Liver (tissue), 9 donors: ENCODE data around the gene MXD3. TPM values are rescaled to one million over a fixed set of nuclear protein-coding genes. Genes with fewer than 3 reads are reported as not detected.
A peak's percentile ranks its signal among the peaks of the same experiment; 100 is the strongest.

Source experiments
- DNase-seq: peaks from one replicate; pipeline ENCODE4 v3.0.0-alpha.2; 2017; ENCODE audit warnings: low spot score
- H3K27ac ChIP-seq, 2 donors: one replicate each; pipeline ENCODE4 v1.7.0; 2013; ENCODE audit warnings: inconsistent platforms in 2 of 2, low read length in 2 of 2, control low read depth in 1 of 2, low read depth in 1 of 2, mild to moderate bottlenecking in 1 of 2
- H3K27me3 ChIP-seq, 4 donors: one replicate each; pipeline versions ENCODE4 v1.6.1 to v1.7.0; 2013; ENCODE audit warnings: low read length in 3 of 4, inconsistent platforms in 1 of 4, mild to moderate bottlenecking in 1 of 4, moderate library complexity in 1 of 4; ENCODE audit not compliant: control insufficient read depth in 4 of 4, insufficient read depth in 4 of 4
- H3K36me3 ChIP-seq, 4 donors: one replicate each; pipeline versions ENCODE4 v1.6.1 to v1.7.0; 2013; ENCODE audit warnings: low read length in 3 of 4, mild to moderate bottlenecking in 3 of 4, low read depth in 1 of 4, moderate library complexity in 1 of 4; ENCODE audit not compliant: control insufficient read depth in 4 of 4, insufficient read depth in 3 of 4
- H3K4me1 ChIP-seq, 4 donors: one replicate each; pipeline versions ENCODE4 v1.6.1 to v1.7.0; 2013; ENCODE audit warnings: low read length in 3 of 4, mild to moderate bottlenecking in 3 of 4, moderate library complexity in 1 of 4; ENCODE audit not compliant: control insufficient read depth in 4 of 4, insufficient read depth in 4 of 4
- H3K4me3 ChIP-seq, 3 donors: one replicate each; pipeline versions ENCODE4 v1.6.1 to v1.7.0; 2013; ENCODE audit warnings: low read length in 3 of 3, control low read depth in 1 of 3, low read depth in 1 of 3, mild to moderate bottlenecking in 1 of 3
- H3K9ac ChIP-seq, 2 donors: one replicate each; pipeline ENCODE4 v1.7.0; 2013; ENCODE audit warnings: low read length in 2 of 2, mild to moderate bottlenecking in 2 of 2, moderate library complexity in 2 of 2, control low read depth in 1 of 2, low read depth in 1 of 2
- H3K9me3 ChIP-seq, 4 donors: one replicate each; pipeline versions ENCODE4 v1.6.1 to v1.7.0; 2013; ENCODE audit warnings: low read length in 3 of 4; ENCODE audit not compliant: control insufficient read depth in 4 of 4
- ATF3 ChIP-seq: IDR thresholded peaks from 2 replicates; pipeline ENCODE4 v1.6.1; 2016; ENCODE audit warnings: antibody characterized with exemption
- EGR1 ChIP-seq, 2 donors: IDR thresholded peaks; 2 replicates each; pipeline ENCODE4 v1.6.1; 2016 to 2018; ENCODE audit warnings: antibody characterized with exemption in 2 of 2, low read depth in 2 of 2
- FOXA1 ChIP-seq: IDR thresholded peaks from 2 replicates; pipeline ENCODE4 v1.6.1; 2016; ENCODE audit warnings: antibody characterized with exemption
- FOXA2 ChIP-seq: IDR thresholded peaks from 2 replicates; pipeline ENCODE4 v1.6.1; 2016; ENCODE audit warnings: antibody characterized with exemption
- GABPA ChIP-seq, 2 donors: IDR thresholded peaks in 1 of 2; conservative IDR thresholded peaks in 1 of 2; 2 replicates each; pipeline ENCODE4 v1.6.1; 2016; ENCODE audit warnings: antibody characterized with exemption in 2 of 2, mild to moderate bottlenecking in 1 of 2, moderate library complexity in 1 of 2
- HNF4G ChIP-seq: IDR thresholded peaks from 2 replicates; pipeline ENCODE4 v1.6.1; 2016; ENCODE audit warnings: antibody characterized with exemption
- JUND ChIP-seq, 2 donors: IDR thresholded peaks; 2 replicates each; pipeline ENCODE4 v1.6.1; 2016; ENCODE audit warnings: antibody characterized with exemption in 2 of 2
- NR2F2 ChIP-seq: IDR thresholded peaks from 2 replicates; pipeline ENCODE4 v1.6.1; 2016; ENCODE audit warnings: antibody characterized with exemption
- RAD21 ChIP-seq, 2 donors: IDR thresholded peaks; 2 replicates each; pipeline ENCODE4 v1.6.1; 2016; ENCODE audit warnings: antibody characterized with exemption in 2 of 2, mild to moderate bottlenecking in 2 of 2
- REST ChIP-seq: IDR thresholded peaks from 2 replicates; pipeline ENCODE4 v1.6.1; 2016; ENCODE audit warnings: antibody characterized with exemption, mild to moderate bottlenecking
- RXRA ChIP-seq, 2 donors: IDR thresholded peaks; 2 replicates each; pipeline ENCODE4 v1.6.1; 2017 to 2018; ENCODE audit warnings: antibody characterized with exemption in 2 of 2, mild to moderate bottlenecking in 1 of 2
- SP1 ChIP-seq: IDR thresholded peaks from 2 replicates; pipeline ENCODE4 v1.6.1; 2018; ENCODE audit warnings: antibody characterized with exemption, mild to moderate bottlenecking
- TAF1 ChIP-seq: conservative IDR thresholded peaks from 2 replicates; pipeline ENCODE4 v1.6.1; 2016; ENCODE audit warnings: antibody characterized with exemption, mild to moderate bottlenecking
- YY1 ChIP-seq: IDR thresholded peaks from 2 replicates; pipeline ENCODE4 v1.6.1; 2016; ENCODE audit warnings: antibody characterized with exemption, mild to moderate bottlenecking
- WGBS: extraction: QIAGEN DNeasy Blood & Tissue Kit; methylation state at CpG from one replicate; pipeline ENCODE4 v1.1.7; 2013; 5-methylcytosine and 5-hydroxymethylcytosine counted together
- polyA plus RNA-seq, 2 donors: library from polyadenylated mRNA; stranded (reverse) in 1 of 2; unstranded in 1 of 2; fragments of 200-250 nt in 1 of 2; fragments of >200 nt in 1 of 2; fragmentation: Nextera tagmentation in 1 of 2; extraction: Ambion mirVana in 1 of 2; gene quantifications; one replicate each; pipeline versions ENCODE4 v1.2.1 to v1.2.3, GENCODE V29; 2013 to 2015
- total RNA-seq, 2 donors: library from RNA; depleted of rRNA; stranded (reverse); fragments of >200 nt; gene quantifications; one replicate each; pipeline ENCODE4 v1.2.3, GENCODE V29; 2014
- TF ChIP-seq, protein P1 (sequence below): fragments of 150-350 bp; IDR thresholded peaks from 2 replicates; pipeline ENCODE4 v1.5.1; 2017; ENCODE audit warnings: improper control_type of control experiment, low read depth, low read length; ENCODE audit not compliant: missing input control
- donor health status: healthy.
- donor health status: healthy.
- donor health status: healthy.
- donor health status: healthy.
- donor health status: healthy.

Gene MXD3
- total and polyA plus RNA-seq, 4 donors, result 1.9 to 36.8 (median 7.0) TPM

DNA sequence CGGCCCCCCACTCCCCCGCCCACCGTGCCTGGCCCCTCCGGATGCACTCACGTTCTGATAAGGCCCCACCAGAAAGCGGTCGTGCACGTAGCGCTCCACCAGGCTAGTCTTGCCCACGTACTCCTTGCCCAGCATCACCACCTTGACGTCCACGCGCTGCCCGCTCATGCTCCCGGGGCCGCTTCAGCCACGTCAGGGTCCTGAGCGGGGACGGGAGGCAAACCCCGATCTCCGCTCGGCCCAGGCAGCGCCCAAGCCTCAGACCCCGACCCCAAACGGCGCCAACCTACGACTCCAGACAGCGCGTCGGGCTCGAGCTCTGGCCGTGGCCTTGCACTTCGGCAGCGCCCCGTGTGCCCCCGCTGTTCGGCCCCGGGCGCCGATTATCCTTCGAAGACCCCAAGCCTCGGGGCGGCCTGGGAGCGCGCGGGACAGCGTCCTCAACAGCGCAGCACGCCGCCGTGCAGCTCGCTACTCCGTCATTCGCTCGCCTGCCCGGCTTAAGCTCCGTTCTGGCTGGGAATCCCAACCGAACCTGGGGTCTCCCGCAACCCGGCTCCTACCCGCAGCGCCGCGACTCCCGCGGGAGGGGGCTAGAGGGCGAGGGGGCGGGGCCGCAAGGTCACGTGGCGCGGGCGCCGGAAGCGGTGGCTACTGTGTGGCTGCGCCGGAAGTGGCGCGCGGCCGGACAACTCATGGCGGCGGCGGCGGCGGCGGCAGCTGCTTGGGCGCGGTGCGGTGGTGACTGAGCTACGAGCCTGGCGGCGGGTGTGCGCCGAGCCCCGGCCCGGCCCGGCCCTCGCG lies 8.4 kb downstream of the MXD3 start, which contains the start of the genes PRELID1 and RAB24:
Gene PRELID1, plus strand, starts transcription at position 679 of the 804 bp plus-strand sequence. CDS start 187 bp downstream, outside the sequence.
Gene RAB24, minus strand, starts transcription at position 599 of the 804 bp plus-strand sequence. Its CDS starts 431 bp downstream, at position 168.
- H3K27me3 ChIP-seq, result no peaks in the 10 kb centered on the region
- peak within 1 kb of the TSS; percentile 84 to 89 for H3K27ac ChIP-seq
- under 1% methylated on average over 100 of the region's 100 CpGs for whole genome bisulfite sequencing
- peaks cover 6 to 16% (median 11%) of the 10 kb centered on the region in 4 donors for H3K36me3 ChIP-seq
- no peaks in the 10 kb centered on the region for H3K9me3 ChIP-seq
- TF ChIP-seq YY1, result peak; percentile 32
- no peak for TF ChIP-seq RAD21 (IDR thresholded peaks at IDR 0.05)
- TF ChIP-seq GABPA (IDR thresholded peaks at IDR 0.05 in 1 of 2, conservative IDR thresholded peaks at IDR 0.05 in 1 of 2), result peak; percentile 52 to 89
- peaks cover 13 to 42% (median 29%) of the 10 kb centered on the region in 4 donors for H3K4me1 ChIP-seq
- DNase-seq, result peak; percentile 91
- H3K4me3 ChIP-seq, result peak within 1 kb of the TSS; percentile 72 to 97 (median 94)
- H3K9ac ChIP-seq, result peak within 1 kb of the TSS; percentile 87 to 89

- Histone ChIP-seq H3K4me3 (peak overlapping the region; percentile 72 to 97 (median 86)), H3K27ac (peak overlapping the region; percentile 84 to 89), H3K27me3 (no peaks in the 10 kb centered on the region), H3K9ac (peak overlapping the region in 1 of 2 donors; percentile 51), H3K4me1 (peaks cover 13 to 42% (median 29%) of the 10 kb centered on the region in 4 donors), H3K9me3 (no peaks in the 10 kb centered on the region), H3K36me3 (peaks cover 6 to 16% (median 11%) of the 10 kb centered on the region in 4 donors)
- DNase-seq, result no peak
- no peak for TF ChIP-seq SP1
- TF ChIP-seq, protein P1, sequence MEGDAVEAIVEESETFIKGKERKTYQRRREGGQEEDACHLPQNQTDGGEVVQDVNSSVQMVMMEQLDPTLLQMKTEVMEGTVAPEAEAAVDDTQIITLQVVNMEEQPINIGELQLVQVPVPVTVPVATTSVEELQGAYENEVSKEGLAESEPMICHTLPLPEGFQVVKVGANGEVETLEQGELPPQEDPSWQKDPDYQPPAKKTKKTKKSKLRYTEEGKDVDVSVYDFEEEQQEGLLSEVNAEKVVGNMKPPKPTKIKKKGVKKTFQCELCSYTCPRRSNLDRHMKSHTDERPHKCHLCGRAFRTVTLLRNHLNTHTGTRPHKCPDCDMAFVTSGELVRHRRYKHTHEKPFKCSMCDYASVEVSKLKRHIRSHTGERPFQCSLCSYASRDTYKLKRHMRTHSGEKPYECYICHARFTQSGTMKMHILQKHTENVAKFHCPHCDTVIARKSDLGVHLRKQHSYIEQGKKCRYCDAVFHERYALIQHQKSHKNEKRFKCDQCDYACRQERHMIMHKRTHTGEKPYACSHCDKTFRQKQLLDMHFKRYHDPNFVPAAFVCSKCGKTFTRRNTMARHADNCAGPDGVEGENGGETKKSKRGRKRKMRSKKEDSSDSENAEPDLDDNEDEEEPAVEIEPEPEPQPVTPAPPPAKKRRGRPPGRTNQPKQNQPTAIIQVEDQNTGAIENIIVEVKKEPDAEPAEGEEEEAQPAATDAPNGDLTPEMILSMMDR, result peak; percentile 3
- WGBS, result 44% methylated on average over 24 of the region's 24 CpGs
Observed at GRCh38 chr5:177302354-177303110, 9.2 kb downstream of the MXD3 start.

- Histone ChIP-seq H3K27me3 (no peaks in the 10 kb centered on the region), H3K4me1 (peaks cover 13 to 42% (median 29%) of the 10 kb centered on the region in 4 donors), H3K9me3 (no peaks in the 10 kb centered on the region), H3K9ac (peak overlapping the region in 1 of 2 donors; percentile 31), H3K36me3 (peaks cover 4 to 12% (median 8%) of the 10 kb centered on the region in 4 donors), H3K4me3 (no peak overlapping the region), H3K27ac (peak overlapping the region; percentile 84 to 89)
- 53% methylated on average over 7 of the region's 7 CpGs for WGBS
- no peak for DNase-seq
- TF ChIP-seq REST (peak; percentile 49), RAD21 (IDR thresholded peaks at IDR 0.05) (peak in 1 of 2 donors; percentile 8), JUND (IDR thresholded peaks at IDR 0.05) (peak; percentile 66 to 85), ATF3 (no peak), RXRA (IDR thresholded peaks at IDR 0.05) (peak; percentile 8 to 47), FOXA2 (no peak), NR2F2 (no peak), YY1 (no peak), SP1 (no peak), FOXA1 (no peak), GABPA (IDR thresholded peaks at IDR 0.05 in 1 of 2, conservative IDR thresholded peaks at IDR 0.05 in 1 of 2) (peak in 1 of 2 donors; percentile 53), TAF1 (no peak), EGR1 (IDR thresholded peaks at IDR 0.05; ENCODE audit: low read depth in 2 of 2) (no peak), HNF4G (no peak)
- TF ChIP-seq, protein P1, result no peak
Observed at GRCh38 chr5:177301503-177302165, 10.1 kb downstream of the MXD3 start.
